Panc1 (cell line): ENCODE results near the gene MBD3.
"Not testable (repeated sequence)": the region's sequence is repeated elsewhere in the genome, so short reads cannot be mapped to it uniquely, and the experiment has no call there.

Source experiments
- CTCF ChIP-seq: fragments of 450-650 bp; IDR thresholded peaks from 2 replicates; pipeline ENCODE4 v1.5.1; 2017; ENCODE audit warnings: mild to moderate bottlenecking
- TCF7L2 ChIP-seq: IDR thresholded peaks from 2 replicates; pipeline ENCODE4 v1.6.1; 2011; ENCODE audit warnings: mild to moderate bottlenecking, low read depth, low read length, inconsistent platforms

- not testable (repeated sequence) for TF ChIP-seq CTCF, TCF7L2
Observed at GRCh38 chr19:1640893-1641448, 48.3 kb upstream of the MBD3 start.
